Mammary epithelial cell (primary cell): ENCODE measurements around the gene AGAP1.

Source experiments
- CTCF ChIP-seq, 2 donors: IDR thresholded peaks in 1 of 2; conservative IDR thresholded peaks in 1 of 2; 2 replicates each; pipeline ENCODE4 v1.5.1; 2011 to 2012; ENCODE audit warnings: inconsistent platforms in 2 of 2, low read length in 2 of 2, mild to moderate bottlenecking in 2 of 2, control low read depth in 1 of 2, low read depth in 1 of 2; ENCODE audit not compliant: insufficient read depth in 1 of 2; ENCODE audit errors: extremely low read depth in 1 of 2
- EZH2 ChIP-seq: IDR thresholded peaks from 2 replicates; pipeline ENCODE4 v1.6.1; 2012; ENCODE audit warnings: low read length, inconsistent platforms, borderline replicate concordance

- no peak for TF ChIP-seq CTCF (conservative IDR thresholded peaks at IDR 0.05 in 1 of 2, IDR thresholded peaks at IDR 0.05 in 1 of 2; ENCODE audit: extremely low read depth in 1 of 2, insufficient read depth in 1 of 2, low read depth in 1 of 2, low read length in 2 of 2)
- TF ChIP-seq EZH2, result no peak
Measured at GRCh38 chr2:235663875-235664274, 170.0 kb downstream of the AGAP1 start.
